Measurements from ENCODE around the gene OBSL1.
A peak's percentile ranks its signal among the peaks of the same experiment; 100 is the strongest.

OBSL1 gene

DNA sequence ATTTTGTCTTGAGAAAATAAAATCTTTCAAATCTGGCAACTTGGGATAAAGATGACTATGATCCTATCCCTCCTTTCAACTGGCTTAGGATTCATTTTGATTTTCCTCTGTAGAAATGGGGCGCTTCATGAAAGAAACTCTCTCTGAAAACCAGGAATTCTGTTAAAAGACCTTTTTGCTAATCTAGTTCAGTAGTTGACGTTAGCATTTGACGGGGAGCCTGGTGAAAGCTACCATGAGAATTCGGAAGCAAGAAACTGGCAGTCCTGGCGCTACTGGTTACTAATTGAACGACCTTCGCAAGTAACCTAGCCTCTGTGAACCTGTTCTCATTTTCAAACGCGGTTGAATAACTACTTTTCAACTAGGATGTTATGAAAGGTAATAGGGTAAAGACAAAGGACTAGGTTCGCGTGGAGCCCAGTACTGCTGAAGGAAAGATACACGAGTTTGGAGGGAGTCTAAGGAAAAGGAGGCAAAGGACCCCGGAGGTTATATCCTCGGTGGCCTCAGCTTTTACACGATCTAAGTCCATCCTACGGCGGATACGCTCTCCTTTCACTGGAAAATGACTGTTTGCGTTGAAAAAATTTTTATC, 25.7 kb upstream of the OBSL1 start:
- no peak for DNase-seq

DNA sequence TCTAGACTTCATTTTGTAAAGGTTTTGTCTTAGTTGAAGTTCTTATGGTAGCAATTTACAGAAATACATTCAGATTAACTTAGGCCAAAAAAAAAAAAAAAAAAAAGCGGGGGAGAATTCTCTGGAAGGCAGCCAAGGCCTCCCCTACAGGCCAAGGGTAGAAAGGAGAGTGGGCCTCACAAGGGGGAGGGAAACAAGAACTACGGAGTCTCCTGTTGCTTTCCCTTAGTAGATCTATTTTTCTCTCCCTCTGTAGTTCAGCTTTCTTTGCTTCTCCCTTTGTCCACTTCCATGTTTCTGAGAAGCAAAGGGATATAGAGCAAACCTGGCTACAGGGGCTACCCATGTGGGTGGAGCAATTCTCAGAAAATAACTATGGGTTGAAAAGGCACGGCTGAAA, 23.9 kb upstream of the OBSL1 start:
- no peak for DNase-seq

DNA sequence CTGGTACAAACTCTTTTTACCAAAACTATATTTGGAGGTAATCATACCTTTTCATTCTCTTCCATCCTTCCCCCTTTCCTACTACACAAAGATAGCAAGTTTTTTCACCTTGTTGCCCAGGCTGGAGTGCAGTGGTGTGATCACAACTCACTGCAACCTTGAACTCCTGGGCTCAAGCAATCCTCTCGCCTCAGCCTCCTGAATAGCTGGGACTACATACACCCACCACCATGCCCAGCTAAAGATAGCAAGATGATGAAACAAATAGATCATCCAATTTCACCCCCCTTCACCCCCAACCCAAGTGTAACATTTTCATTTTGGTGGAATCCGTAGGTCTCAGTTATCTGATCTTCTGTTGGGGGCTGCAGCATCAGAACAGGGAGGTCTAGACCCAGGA, 21.8 kb upstream of the OBSL1 start:
- DNase-seq, result no peak

DNA sequence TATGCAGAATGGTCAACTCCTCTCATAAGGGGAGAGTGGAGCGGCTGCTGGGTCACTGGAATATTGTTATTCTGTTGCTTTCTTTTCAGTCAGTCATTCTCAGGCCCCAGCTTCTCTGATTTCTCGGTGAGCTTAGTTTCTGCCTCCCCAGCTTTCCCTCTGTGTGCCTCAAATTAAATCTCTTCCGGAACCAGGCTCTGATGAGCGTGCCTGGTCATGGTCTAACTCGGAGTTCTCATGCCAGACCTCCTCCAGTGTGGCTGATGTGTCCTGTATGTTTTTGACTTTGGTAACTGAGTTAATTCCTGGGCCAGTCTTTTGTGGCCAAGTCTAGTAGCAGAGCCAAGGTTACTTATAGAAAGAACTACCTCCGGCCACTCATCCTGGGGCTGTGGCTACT, 21.4 kb upstream of the OBSL1 start:
- DNase-seq, result no peak

DNA sequence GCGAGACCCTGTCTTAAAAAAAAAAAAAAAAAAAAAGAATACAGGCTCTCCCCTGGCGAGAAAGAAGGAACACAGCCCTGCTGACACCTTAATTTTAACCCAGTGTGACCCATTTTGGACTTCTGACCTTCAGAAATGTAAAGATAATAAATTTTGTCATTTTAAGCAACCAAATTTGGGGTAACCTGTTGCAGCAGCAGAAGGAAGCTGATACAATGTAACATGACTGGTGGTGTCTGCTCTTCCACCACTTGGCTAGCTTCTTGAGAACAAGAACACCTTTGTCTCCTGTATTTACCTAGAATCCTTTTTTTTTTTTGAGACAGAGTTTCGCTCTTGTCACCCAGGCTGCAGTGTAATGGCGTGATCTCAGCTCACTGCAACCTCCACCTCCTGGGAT, 19.8 kb upstream of the OBSL1 start:
- DNase-seq, result no peak

DNA sequence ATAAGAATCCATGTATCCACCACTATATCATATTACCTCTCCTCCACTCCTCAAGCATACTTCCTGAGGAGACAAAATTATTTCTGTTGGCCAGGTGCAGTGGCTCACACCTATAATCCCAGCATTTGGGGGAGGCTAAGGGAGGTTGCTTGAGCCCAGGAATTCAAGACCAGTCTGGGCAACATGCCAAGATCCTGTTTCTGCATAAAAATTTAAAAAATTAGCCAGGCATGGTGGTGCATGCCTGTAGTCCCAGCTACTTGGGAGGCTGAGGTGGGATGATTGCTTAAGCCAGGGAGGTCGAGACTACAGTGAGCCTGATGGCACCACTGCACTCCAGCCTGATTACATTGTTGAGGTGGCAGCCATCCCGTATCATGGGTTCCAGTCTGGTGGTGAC, 10.0 kb upstream of the OBSL1 start:
- no peak for DNase-seq

DNA sequence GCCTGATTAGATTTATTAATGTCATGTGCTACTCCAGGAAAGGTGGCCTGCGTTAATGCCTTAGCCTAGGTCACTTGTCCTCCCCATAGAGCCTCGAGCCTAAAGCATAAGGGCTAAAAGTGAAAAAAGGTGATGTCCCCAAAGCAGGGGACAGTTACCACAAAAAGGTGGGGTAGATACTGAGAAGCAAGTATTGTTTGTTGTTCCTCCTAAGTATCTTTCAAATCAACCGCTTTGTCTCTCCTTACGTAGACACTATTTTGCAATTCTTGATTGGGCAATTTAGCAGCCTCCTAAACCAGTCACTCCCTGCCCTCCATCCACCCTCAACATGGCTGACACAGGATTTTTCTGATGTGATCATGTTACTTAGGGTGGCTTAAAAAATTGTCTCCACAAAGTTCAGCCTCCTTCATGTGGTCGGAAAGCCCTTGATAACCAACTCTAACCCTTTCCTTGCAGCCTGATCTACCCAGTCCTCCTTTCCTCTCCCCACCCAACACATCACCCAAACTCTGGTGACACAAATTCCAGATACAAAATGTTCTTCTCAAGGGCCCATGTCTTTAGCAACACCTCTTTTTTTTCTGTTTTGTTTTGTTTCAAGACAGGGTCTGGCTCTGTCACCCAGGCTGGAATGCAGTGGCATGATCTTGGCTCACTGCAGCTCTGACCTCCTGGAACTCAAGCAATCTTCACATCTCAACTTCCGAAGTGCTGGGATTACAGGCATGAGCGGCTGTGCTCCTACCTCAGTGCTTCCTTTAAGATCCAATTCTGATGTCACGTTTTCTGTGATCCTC, 7.7 kb upstream of the OBSL1 start:
- DNase-seq, result no peak

DNA sequence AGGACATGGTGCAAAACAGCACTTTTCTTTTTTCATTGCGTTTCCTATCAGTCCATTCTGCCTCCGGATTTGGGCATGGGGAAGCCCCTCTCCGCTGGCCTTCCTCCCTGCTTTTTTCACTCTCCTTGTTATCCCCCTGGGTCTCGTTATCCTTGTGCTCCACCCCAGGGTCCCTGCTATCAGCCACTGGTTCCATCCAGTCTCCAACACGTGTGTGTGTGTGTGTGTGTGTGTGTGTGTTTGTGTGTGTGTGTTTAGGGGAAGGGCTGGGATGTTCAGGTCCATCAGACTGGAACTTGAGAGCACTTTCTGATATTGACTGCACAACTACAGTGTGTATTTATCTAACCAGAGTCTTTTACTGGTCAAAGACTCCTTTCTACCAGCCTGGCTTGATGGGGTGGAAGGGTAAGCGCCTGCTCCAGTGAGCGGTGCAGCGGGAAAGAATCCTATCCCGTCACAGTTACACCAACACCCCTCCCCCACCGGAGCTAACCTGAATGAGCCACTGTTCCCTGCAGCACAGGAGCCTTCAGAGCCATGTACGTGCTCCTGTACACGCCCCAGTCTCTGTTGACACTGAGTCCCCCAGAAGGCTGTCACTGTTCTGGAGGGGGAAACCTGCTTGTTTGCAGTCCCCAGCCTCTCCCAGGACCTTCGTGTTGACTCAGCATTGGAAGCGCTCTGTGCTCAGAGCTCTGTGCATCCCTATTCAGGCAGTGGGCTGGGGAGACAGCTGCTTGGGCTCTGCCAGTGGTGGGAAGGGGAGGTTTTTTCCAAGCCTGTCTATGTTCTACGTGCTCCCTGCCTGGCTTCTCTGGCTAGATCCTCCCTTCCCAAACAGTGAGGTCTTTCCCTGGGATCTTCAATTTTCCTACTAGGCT, 5.4 kb upstream of the OBSL1 start:
- DNase-seq, result no peak

DNA sequence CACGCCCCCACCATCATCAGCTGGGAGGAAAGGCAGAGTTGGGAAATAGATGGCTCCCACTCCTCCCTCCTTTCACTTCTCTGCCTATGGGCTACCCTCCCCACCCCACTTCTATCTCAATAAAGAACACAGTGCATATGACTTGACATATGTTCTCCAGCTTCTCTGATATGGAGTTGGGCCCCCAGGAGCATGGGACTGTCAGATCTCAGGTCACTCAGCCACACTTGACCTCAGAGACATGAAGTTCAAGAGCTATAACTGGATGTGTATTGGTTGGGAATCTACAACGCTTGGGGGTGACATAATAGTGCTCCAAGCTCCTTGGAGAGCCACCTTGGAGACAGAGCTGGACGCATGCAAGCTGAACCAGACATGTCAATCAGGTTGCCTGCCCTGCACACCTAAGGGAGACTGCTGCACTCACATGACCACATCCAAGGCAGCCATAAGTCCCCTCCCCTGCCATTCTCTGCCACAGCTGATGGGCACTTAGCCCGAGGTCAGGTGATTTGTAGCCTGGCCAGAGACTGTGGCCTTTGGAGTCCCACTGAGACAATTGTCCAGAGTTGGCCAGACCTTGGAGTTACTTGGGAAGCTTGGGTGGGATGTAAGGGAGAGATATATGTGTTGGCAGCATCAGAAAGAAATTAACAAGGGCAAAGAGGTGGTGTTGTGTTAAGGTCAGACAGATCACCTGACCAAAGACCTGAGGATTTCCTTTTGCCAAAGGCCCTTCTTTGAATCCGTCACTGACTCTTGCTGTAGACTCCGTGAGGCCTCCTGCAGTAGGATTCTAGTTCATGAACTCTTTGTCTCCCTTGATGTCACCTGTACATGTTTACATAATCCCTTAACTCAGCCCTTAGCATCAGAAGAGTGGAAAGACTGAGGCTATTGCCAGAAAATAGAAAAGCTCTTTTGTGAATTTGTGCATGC, 4.5 kb upstream of the OBSL1 start:
- no peak for DNase-seq

DNA sequence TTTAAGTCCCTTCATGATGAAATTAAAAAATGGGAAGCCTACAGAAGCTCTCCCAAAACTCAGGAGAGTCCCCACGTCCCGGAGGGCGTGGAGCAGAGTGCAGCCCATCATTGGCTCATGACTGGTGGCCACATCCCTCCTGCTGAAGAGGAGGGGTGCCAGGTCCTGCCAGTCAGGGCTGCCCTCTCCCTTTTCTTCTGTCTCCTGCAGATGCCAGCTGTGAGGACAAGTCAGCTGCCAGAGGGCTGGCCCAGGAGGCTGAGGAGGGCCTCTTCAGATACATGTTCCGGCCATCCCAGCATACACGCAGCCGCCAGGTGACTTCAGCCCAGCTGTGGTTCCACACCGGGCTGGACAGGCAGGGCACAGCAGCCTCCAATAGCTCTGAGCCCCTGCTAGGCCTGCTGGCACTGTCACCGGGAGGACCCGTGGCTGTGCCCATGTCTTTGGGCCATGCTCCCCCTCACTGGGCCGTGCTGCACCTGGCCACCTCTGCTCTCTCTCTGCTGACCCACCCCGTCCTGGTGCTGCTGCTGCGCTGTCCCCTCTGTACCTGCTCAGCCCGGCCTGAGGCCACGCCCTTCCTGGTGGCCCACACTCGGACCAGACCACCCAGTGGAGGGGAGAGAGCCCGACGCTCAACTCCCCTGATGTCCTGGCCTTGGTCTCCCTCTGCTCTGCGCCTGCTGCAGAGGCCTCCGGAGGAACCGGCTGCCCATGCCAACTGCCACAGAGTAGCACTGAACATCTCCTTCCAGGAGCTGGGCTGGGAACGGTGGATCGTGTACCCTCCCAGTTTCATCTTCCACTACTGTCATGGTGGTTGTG, 3.4 kb upstream of the OBSL1 start:
- DNase-seq, result no peak

DNA sequence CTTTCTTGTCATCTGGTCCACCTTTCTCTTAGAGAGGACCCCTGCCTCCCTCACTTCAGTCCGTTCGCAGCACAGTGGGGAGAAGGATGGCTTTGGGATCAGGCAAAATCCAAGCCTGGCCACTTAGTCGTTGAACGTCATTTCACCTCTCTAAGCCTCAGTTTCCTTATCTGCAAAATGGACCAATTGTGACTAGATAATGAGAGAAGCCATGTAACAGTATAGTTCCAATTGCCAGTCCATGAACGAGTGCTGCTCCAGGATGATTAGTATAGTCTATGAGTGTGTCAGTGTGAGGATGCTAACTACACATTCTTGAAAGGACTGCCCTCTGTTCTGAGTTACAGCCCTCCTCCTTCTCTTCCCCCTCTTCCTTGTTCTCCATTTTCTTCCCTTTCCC, 1.8 kb upstream of the OBSL1 start:
- no peak for DNase-seq

DNA sequence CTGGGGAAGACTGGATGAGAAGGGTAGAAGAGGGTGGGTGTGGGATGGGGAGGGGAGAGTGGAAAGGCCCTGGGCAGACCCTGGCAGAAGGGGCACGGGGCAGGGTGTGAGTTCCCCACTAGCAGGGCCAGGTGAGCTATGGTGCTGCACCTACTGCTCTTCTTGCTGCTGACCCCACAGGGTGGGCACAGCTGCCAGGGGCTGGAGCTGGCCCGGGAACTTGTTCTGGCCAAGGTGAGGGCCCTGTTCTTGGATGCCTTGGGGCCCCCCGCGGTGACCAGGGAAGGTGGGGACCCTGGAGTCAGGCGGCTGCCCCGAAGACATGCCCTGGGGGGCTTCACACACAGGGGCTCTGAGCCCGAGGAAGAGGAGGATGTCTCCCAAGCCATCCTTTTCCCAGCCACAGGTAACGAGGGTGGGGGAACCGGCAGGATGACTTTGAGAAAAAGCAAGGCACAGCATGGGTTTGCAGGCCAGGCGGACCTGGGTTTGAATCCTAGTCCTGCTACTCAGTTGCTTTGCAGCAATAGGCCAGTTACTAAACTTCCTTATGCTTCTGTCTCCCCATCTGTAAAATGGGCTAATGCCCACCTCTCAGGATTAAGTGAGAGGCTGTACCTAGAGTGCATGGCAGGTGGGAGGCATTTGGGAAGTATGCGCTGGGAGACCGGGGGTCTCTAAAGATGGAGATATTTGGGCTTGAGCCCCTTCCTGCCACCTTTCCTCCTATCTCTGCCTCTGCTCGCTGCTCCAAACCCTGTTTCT, 1.1 kb upstream of the OBSL1 start, which contains the start of gene INHA:
TSS of gene INHA (plus strand) at position 74 of the 765 bp plus-strand sequence. CDS start at position 139, 65 bp downstream.
- DNase-seq, result no peak

DNA sequence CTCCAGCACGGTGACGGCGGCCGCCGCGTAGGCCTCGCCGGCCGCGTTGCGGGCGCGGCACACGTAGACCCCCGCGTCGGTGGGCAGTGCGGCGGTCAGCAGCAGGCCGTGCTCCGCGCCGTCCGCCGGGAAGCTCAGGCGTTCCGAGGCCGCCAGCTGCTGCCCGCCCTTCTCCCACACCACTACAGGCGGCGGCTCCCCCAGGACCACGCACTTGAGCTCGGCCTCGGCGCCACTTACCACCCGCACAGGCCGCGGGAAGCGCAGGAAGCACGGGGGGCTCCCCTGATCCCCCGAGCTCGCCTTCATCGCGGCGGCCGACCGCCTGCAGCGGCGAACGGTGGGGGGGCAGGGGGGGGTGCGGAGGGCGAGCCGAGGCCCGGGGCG, 422 bp downstream of the OBSL1 start:
- DNase-seq, result no peak

DNA sequence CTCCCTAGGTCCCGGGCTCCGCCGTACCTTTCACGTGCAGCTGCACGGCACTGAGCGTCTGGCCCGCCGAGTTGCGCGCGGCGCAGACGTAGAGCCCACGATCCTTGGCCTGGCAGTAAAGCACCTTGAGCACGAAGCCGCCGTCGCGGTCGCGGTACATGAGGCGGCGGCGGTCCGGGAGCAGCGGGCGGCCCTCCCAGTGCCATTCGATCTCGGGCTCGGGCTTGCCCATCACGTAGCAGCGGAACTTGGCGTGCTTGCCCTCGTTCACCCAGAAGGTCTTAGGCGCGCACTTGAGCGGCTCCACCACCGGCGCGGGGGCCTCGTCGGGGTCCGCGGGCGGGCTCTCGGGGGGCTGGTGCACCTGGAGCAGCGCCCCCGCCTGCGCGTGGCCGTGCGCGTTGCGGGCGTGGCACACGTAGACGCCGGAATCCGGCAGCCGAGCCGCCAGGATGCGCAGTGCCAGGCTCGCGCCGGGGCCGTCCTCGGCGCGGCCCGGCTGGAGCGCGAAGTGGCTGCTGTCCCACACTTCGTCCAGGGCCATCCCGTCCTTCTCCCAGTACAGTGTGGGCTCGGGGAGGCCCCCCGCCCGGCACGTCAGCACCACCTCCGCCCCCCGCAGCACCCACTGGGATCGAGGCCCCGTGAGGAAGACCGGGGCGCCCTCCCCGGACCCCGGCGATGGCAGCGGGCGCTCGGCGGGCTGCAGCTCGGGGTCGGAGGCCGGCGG, 980 bp downstream of the OBSL1 start:
- DNase-seq, result peak in 1 of 2 experiments; percentile 12

DNA sequence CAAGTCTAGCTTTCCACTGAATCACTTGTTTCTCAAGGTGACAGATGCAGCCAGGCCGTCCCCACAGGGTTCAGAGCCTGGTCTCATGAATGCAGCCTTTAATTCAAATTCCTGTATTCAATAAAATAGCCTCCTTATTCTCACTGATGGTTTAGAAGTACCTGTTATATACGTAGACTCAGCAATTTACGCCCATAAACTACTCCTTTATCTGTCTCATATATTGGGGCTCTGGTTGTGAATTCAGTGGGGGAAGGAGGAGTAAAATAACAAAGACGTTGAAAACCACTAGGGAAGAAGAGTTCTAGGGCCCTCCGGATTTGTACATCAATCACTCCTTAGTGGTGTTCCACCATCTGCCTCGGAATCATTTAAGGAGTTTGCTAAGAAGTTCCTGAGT, 1.7 kb downstream of the OBSL1 start:
- no peak for DNase-seq

DNA sequence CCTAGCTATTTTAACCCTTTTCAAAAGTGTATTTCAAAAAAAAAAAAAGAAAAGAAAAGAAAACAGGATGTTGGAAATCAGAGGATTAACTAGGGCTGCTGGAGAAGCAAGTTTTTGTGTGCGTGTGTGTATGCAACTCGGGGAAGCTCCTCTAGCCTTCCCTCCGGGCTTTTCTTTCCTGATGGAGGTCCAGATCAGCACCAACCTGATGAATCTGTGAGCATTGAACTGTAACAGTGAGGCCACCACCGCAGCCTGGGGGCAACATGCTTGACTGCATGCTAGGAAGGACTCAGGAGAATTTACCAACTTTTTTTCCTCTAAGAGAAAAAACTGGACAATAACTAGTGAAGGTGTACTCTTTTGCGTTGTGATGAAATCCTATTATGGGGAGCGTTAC, 2.3 kb downstream of the OBSL1 start:
- no peak for DNase-seq

DNA sequence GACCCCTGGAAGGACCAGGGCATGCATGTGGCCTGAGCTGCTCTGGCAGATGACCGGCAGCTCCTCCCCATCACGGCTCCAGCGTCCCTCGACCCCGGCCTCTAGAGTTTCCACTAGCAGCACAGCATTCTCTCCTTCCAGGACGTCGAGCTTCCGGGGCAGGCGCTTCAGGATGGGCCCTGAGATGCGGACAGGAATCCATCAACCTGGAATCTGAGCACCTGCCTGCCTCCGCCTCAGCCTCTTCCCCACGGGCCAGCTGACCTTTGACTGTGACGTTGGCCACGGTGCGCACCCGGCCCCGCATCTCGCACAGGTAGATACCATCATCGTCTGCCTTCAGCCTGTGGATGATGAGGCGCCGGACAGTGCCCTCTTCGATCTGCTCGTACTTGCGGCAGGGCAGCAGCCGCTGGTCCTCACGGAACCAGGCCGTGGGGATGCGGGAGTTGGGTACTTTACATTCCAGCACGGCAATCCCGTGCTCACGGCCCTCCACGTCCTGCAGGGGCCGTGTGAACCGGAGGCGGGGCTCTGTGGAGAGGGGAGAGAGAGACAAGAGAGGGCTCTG, 3.5 kb downstream of the OBSL1 start:
- no peak for DNase-seq

DNA sequence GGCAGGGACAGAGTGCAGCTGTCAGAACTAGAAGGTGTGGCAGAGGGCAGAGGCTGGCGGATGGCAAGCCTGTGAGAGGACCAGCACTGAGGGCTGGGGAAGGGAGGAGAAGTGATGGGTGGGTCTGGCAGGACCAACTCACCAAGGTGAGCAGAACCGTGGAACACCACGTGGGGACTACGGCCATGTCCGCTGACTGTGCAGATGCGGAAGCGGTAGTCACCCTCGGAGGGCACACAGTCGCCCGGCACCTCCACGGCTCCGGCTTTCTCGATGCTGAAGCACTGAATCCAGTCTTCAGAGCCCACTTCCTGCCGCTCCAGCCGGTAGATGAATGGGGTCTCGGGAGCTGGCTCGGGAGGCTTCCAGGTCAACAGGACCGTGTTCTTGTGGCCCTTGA, 4.2 kb downstream of the OBSL1 start:
- DNase-seq, result no peak

DNA sequence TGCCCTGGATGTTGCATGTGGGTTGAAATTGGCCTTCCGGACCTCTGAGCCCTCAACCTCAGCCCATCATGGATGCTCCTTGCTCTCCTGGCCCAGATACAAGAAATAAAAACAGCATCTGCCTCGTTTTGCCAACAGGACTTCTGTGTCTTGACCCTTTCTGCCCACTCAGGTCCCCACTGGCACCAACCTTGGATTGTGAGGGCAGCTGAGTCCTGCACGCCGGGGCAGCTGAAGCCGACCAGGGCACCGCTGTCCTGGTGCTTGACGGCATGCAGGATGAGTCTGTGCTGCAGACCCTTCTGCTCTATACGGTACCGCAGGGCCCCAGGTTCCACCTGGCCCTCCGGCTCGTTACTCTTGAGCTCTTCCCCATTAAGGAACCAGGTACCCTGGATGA, 4.7 kb downstream of the OBSL1 start:
- no peak for DNase-seq

All from activated CD4-positive, alpha-beta T cell treated with anti-CD3 and anti-CD28 coated beads, Interleukin-2, amount 50 U/mL, for 48 hours (primary cell).